MM.1S (cell line): ENCODE results near the gene BMP4.

Source experiments
- DNase-seq: peaks from one replicate; pipeline ENCODE4 v3.0.0-alpha.2; 2015
- H2AFZ ChIP-seq: fragments of 300-600 bp; sonication (generic); 2 replicates; pipeline ENCODE4 v1.6.0; 2016; ENCODE audit warnings: antibody characterized with exemption, low read length
- H3F3A ChIP-seq: fragments of 300-600 bp; sonication (generic); 2 replicates; pipeline ENCODE4 v1.6.1; 2016; ENCODE audit warnings: mild to moderate bottlenecking, antibody characterized with exemption, low read length, moderate library complexity, mixed read lengths; ENCODE audit not compliant: insufficient read depth
- H3K27ac ChIP-seq: fragments of 300-600 bp; sonication (generic); 2 replicates; pipeline ENCODE4 v1.5.1; 2016; ENCODE audit warnings: mild to moderate bottlenecking, low read length
- H3K27me3 ChIP-seq: fragments of 300-600 bp; sonication (generic); replicated peaks from 2 replicates; pipeline ENCODE4 v1.6.0; 2016; ENCODE audit warnings: low read length; ENCODE audit not compliant: insufficient read depth
- H3K36me3 ChIP-seq: fragments of 300-600 bp; sonication (generic); replicated peaks from 2 replicates; pipeline ENCODE4 v1.6.1; 2016; ENCODE audit warnings: mild to moderate bottlenecking, low read length, mixed read lengths; ENCODE audit not compliant: insufficient read depth
- H3K4me1 ChIP-seq: fragments of 300-600 bp; sonication (generic); 2 replicates; pipeline ENCODE4 v1.6.1; 2016; ENCODE audit warnings: low read length, mixed read lengths
- H3K4me2 ChIP-seq: fragments of 300-600 bp; sonication (generic); 2 replicates; pipeline ENCODE4 v1.6.0; 2016; ENCODE audit warnings: low read depth, low read length
- H3K4me3 ChIP-seq: fragments of 300-600 bp; sonication (generic); 2 replicates; pipeline ENCODE4 v1.5.1; 2016; ENCODE audit warnings: low read length, mixed read lengths
- H3K79me2 ChIP-seq: fragments of 300-600 bp; sonication (generic); 2 replicates; pipeline ENCODE4 v1.6.1; 2016; ENCODE audit warnings: mixed run types, low read length, mixed read lengths
- H3K9ac ChIP-seq: fragments of 300-600 bp; sonication (generic); 2 replicates; pipeline ENCODE4 v1.6.1; 2016; ENCODE audit warnings: low read length, mixed read lengths
- H3K9me2 ChIP-seq: fragments of 300-600 bp; sonication (generic); replicated peaks from 2 replicates; pipeline ENCODE4 v1.6.1; 2016; ENCODE audit warnings: mild to moderate bottlenecking, low read length, mixed read lengths; ENCODE audit not compliant: insufficient read depth
- H3K9me3 ChIP-seq: fragments of 300-600 bp; sonication (generic); replicated peaks from 2 replicates; pipeline ENCODE4 v1.6.1; 2016; ENCODE audit warnings: mild to moderate bottlenecking, low read length, mixed read lengths; ENCODE audit not compliant: insufficient read depth
- H4K20me1 ChIP-seq: fragments of 300-600 bp; sonication (generic); 2 replicates; pipeline ENCODE4 v1.6.1; 2016; ENCODE audit warnings: mild to moderate bottlenecking, low read length, moderate library complexity, mixed read lengths; ENCODE audit not compliant: insufficient read depth
- EZH2 ChIP-seq: fragments of 300-600 bp; sonication (generic); optimal IDR thresholded peaks from 2 replicates; pipeline ENCODE3; 2017; ENCODE audit warnings: low read depth, mild to moderate bottlenecking, antibody characterized with exemption, low read length, mixed read lengths
- EZH2phosphoT487 ChIP-seq: fragments of 300-600 bp; sonication (generic); IDR thresholded peaks from 2 replicates; pipeline ENCODE4 v1.6.1; 2018; ENCODE audit warnings: antibody characterized with exemption, low read length
- TF ChIP-seq, protein P1 (sequence below): fragments of 300-600 bp; sonication (generic); IDR thresholded peaks from 2 replicates; pipeline ENCODE4 v1.5.1; 2016; ENCODE audit warnings: antibody characterized with exemption, low read length, mixed read lengths

The BMP4 gene

DNA sequence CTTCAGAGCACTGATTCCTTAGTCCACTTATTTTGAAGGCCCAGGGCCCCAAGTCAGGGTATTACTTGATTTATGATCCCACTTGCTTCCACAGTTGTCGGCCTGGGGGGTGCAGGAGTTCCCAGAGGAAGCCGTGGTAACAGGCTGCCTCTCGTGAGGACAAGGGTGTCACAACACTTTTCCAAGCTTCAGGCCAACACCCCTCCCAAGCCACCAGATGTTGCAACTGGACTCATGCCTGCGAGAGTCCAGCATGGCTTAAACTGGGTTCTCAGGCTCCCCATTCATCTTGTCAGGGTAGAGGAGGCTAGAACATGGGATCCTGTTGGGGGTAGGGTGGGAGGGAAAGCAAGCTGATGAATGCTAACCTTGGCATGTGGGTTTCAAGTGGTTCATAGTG lies 56.1 kb downstream of the BMP4 start:
- no peaks in the 10 kb centered on the region for H3F3A ChIP-seq
- no peaks in the 10 kb centered on the region for H3K79me2 ChIP-seq
- no peaks in the 10 kb centered on the region for H3K36me3 ChIP-seq
- no peaks in the 10 kb centered on the region for H3K27me3 ChIP-seq
- no peaks in the 10 kb centered on the region for H3K9me3 ChIP-seq
- H2AFZ ChIP-seq = no peak overlapping the region
- TF ChIP-seq, protein P1, sequence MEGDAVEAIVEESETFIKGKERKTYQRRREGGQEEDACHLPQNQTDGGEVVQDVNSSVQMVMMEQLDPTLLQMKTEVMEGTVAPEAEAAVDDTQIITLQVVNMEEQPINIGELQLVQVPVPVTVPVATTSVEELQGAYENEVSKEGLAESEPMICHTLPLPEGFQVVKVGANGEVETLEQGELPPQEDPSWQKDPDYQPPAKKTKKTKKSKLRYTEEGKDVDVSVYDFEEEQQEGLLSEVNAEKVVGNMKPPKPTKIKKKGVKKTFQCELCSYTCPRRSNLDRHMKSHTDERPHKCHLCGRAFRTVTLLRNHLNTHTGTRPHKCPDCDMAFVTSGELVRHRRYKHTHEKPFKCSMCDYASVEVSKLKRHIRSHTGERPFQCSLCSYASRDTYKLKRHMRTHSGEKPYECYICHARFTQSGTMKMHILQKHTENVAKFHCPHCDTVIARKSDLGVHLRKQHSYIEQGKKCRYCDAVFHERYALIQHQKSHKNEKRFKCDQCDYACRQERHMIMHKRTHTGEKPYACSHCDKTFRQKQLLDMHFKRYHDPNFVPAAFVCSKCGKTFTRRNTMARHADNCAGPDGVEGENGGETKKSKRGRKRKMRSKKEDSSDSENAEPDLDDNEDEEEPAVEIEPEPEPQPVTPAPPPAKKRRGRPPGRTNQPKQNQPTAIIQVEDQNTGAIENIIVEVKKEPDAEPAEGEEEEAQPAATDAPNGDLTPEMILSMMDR = no peak
- TF ChIP-seq EZH2 (no peak), EZH2phosphoT487 (no peak)
- H3K4me3 ChIP-seq = no peak overlapping the region
- H3K9ac ChIP-seq = no peak overlapping the region
- H3K9me2 ChIP-seq = no peaks in the 10 kb centered on the region
- H3K4me2 ChIP-seq = no peak overlapping the region
- no peak overlapping the region for H3K27ac ChIP-seq
- H3K4me1 ChIP-seq = no peaks in the 10 kb centered on the region
- H4K20me1 ChIP-seq = no peaks in the 10 kb centered on the region
- DNase-seq = no peak
